HG03159 (cell line): ENCODE data around the gene MRPL43.
A peak's percentile ranks its signal among the peaks of the same experiment; 100 is the strongest.

ENCODE experiments used
- ATAC-seq: cut with Tn5 transposase; IDR thresholded peaks from one replicate; pipeline ENCODE4 v1.9.1; 2021; ENCODE audit warnings: mild to moderate bottlenecking, moderate library complexity; ENCODE audit not compliant: unreplicated experiment

MRPL43 gene

DNA sequence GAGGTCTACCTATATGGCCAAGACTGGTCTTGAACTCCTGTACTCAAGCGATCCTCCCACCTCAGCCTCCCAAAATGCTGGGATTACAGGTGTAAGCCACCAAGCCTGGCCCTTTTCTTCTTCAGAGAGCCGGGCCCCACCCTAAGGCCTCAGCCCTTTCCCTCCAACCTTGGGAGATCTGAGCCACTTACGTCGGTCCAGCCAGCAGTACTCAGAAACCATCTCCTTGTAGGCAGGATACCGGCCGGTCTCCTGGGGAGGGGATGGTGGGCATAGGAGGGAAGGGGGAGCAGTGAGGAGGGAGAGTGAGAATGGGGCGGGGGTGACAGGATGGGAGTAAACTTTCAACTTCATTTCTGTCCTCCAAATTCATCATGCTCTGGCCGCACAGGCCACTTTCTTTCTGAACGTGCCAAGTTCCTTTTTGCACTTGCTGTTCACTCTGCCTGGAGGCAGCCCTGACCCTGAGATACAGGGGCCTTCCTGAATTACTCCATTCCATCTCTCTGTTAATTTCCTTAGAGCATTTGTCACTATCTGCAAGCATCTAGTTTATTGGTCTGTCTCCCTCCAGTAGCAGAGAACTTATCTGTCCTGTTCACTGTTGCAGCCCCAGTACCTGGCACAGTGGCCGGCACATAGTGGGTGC lies 33.3 kb upstream of the MRPL43 start:
- ATAC-seq = no peak

DNA sequence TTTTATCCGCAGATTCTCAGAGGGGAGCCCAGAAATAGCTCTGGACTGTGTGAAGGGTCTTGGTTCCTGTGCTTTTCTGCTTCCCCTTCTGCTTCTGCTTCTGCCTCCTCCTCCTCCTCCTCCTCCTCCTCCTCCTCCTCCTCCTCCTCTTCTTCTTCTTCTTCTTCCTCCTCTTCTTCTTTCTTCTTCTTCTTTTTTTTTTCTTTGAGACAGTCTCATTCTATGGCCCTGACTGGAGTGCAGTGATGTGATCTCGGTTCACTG lies 32.1 kb upstream of the MRPL43 start:
- no peak for ATAC-seq

DNA sequence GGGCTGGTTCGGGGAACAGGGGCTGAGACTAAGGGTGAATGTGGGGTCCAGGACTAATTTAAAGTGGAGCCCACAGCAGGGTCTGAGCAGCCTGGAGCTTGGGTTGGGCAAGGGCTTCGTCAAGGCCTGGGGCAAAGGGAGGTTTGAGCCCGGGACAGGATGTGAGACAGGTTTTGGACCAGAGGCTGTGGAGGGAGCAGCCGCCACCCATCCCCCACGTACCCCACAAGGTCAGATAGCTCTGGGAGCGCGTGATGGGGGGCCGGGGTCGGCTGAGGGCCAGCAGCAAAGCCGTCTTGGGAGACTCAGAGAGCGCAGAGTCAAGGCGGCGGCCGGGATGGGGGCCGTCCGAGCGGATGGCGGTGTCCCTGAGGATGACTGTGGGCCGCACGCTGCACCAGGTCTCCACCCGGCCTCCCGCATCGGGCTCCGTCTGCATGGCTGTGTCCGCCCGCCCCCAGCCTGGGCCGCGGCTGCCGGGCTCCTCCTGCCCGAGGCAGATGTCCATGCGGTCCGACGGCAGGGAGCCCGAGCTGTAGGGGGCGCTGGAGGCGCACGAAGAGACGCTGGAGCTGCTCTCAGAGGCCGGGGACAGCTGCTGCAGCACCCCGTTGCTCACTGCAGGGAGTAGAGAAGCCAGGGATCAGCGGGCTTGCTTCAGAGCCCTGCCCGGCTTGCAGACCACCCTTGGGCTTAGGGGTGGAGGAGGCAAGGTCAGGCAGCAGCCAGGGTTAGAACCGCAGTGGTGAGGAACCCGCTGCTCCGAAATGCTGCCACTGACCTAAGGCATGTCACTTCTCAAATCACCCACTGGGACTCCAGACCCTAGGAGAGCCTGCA lies 31.5 kb upstream of the MRPL43 start:
- no peak for ATAC-seq

DNA sequence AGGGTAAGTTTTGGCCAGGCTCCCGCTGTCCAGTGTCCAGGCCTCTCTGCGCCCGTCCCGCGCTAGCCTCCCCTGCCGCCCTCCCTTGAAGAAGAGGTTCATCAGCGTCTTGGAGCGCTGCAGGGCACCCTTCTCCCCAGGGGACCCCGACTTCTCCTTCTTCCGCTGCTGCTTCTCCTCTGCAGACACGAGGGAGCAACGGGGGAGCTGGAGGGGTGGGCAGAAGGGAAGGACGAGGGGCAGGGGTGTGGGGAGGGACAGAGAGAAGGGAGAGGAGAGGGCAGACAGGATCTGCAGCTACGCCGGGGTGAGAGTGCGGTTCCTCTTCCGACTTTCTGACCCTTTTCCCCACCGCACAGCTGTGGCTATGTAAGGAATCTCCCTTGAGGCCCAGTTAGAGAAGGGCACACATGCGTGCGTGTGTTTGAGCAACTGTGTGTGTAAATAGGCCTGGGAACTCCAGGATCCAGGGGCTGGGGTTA lies 30.9 kb upstream of the MRPL43 start:
- no peak for ATAC-seq

GRCh38 chr10:101016814-101017213 lies 29.5 kb upstream of the MRPL43 start:
- no peak for ATAC-seq

DNA sequence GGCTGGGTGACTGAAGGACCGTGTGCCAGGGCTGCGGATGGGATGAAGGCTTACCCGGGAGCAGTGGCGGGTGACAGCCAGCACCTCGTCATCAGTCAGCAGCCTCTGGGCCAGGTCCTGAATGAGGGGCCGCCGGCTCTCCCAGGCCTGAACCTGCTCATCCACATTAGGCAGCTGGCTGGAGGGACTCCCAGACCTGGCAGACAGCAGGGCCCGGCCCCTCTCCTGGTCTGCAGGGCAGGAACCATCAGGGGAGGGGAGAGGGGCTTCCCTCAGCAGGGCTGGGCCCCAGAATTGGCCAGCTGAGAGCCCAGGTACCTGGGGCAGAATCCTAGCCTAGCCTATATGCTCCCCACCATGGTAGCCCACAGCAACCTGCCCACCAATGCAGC lies 28.3 kb upstream of the MRPL43 start:
- ATAC-seq = no peak

DNA sequence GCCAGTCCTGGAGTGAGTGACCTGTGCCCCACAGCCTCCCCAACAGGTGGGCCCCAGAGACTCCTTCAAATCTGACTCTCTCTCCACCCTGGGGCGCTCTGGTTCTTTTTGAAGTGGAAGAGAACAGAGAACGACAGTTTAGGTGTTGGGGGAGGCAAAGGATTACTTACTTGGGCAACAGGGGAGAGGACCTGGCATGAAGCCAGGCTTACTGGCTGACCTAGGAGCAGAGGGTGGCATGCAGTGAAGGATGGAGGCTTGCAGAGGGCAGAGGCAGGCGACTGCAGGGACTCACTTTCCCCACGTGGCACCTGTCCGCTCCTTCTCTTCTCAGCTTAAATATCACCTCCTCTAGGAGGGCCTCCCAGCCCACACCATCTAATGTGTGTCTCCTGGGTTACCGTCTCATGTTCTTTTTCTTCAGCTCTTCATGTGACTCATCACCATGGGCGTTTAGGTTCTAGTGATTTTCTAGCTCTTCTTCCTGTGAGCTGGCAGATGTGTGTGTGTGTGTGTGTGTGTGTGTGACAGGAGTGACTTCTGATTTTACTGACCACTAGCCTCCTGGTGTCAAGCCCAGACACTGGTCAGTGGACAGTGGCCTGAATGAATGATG lies 27.8 kb upstream of the MRPL43 start:
- no peak for ATAC-seq

DNA sequence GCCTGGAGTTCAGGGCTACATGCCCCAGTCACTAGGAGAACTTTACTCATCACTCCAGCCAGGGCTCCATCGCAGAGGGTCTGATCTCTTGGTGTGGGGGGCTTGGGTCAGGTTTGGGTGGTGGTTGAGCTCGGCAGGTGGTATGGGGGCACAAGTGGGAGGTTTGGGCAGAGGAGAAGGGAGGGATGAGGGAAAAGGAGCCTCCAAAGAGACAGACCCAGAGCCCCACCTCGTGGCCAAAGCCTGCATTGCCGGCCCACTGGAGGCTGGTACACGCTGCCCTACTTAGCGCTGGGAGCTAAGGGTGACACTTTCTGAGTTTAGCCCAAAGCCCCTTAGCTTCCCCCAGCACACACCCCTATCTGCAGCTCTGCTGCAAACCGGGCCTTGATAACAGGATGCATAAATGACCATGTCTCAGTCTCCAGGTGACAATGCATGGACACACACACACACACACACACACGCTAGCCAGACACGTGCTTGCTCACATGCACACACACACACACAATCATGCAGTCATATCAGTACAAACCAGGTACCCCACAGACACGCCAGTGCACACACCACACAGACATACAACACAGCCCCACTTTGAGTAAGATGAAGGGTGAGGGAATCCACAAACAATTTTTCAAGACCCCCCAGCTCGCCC lies 27.1 kb upstream of the MRPL43 start:
- no peak for ATAC-seq

GRCh38 chr10:101013365-101013825 lies 26.1 kb upstream of the MRPL43 start:
- no peak for ATAC-seq

GRCh38 chr10:101012525-101013364 lies 25.4 kb upstream of the MRPL43 start:
- peak; percentile 78 for ATAC-seq

DNA sequence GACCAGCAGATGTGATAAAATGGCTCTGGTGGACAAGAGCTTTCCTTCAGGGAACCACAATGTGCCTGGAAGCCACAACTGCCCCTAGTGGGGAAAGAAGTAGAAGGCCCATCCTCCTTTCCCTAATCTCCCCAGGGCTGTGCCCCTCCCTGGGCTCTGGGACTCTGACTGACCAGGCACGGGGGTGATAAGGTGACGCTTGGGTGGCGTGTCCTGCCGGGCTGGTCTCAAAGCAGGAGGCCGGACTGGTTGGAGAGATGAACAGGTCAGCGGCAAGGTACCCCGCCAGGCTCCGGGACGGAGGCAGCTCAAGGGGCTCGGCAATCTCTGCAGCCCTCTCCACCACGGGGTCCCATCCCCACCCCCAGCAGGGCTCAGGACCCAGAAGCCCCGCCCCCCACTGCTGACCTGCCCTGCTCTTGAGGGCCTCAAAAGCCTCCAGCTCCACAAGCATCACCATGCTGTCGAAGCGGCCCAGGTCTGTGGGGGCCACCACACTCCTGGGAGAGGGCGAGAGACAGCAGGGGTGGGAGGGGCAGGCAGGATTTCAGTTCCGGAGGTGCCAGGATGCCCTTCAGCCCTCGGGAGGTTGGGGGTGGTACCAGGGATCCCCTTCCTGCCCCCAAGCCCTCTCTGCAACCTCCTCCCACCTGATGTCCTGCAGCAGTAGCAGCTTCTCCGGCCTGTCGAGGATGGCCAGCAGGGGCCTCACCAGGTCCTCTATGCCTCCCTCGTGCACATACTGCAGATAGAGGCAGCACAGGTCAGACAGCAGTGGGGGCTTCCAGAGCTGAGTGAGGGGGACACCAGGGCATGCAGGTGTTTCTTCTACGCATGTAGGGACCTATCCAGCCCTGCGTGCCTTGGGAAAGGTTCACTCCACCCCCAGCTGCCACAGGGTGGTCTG lies 24.5 kb upstream of the MRPL43 start:
- ATAC-seq = no peak

GRCh38 chr10:101010329-101010728 lies 23.0 kb upstream of the MRPL43 start:
- no peak for ATAC-seq

DNA sequence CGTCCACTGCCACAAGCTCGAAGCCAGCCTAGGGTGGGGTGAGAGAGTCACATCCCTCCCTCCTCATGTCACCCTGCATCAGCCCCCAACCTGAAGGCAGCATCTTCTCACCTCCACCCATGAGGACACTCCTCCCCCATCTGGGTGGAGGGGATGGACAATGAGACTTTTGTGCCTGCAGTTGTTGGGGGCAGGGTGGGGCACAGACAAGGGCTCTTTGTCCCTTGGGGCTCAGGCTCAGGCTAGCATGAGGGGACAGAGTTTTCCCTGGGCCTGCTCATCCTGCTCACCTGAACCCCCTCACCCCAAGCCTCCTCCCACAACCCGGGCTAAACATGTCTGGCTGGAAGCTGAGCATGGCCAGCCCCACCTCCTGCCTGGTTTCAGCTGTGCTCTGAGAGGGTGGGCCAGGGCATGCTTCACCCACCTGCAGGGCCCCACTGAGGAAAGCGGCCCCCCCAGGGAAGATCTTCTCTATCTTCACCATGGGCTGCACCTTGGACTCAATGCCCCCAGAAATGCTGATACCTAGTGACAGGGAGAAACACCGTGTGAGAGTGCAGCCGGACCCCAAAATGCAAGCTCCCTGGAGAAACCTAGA lies 21.6 kb upstream of the MRPL43 start:
- no peak for ATAC-seq

GRCh38 chr10:101007915-101008822 lies 20.9 kb upstream of the MRPL43 start:
- no peak for ATAC-seq

GRCh38 chr10:101007099-101007711 lies 19.9 kb upstream of the MRPL43 start:
- ATAC-seq = no peak

DNA sequence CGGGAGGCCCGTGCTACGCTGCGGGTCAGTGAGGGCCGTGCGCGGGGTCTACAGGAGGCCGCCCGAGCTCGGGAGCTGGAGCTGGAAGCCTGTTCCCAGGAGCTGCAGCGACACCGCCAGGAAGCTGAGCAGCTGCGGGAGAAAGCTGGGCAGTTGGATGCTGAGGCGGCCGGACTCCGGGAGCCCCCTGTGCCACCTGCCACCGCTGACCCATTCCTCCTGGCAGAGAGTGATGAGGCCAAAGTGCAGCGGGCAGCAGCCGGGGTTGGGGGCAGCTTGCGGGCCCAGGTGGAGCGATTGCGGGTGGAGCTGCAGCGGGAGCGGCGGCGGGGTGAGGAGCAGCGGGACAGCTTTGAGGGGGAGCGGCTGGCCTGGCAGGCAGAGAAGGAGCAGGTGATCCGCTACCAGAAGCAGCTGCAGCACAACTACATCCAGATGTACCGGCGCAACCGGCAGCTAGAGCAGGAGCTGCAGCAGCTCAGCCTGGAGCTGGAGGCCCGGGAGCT lies 19.3 kb upstream of the MRPL43 start:
- ATAC-seq = no peak

DNA sequence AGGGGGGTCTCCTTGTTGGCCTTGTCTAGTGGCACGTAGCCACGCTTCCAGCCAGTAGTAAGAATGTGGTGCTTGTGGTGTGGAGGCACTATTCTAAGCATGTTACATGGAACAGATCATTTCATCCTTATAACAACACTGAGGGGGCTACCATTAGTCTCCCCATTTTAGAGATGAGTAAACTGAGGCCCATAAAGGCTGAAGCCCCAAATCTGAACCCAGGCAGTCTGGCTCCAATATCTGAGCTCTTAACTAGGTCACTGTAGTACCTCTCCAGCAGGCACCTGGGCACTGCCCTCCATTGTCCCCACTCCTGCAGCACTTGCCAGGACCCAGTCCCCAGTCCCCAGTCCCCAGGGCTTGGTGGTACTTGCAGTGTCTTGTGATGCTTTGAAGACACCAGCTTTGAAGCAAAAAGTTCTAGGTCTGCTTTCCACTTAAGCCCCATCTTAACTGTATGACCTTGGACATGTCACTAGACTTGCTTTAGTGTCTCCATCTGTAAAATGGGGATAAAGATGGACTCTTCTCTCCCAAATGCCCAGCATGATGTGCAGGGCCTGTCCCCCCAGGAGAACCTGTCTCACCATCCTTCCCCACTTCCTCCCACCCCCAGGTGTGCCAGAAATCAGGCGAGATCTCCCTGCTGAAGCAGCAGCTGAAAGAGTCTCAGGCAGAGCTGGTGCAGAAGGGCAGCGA lies 18.7 kb upstream of the MRPL43 start:
- no peak for ATAC-seq
